ENCODE measurements around the gene MGLL. TPM values are rescaled to one million over a fixed set of nuclear protein-coding genes. Genes with fewer than 3 reads are reported as not detected.
A peak's percentile ranks its signal among the peaks of the same experiment; 100 is the strongest.

The MGLL gene
- total RNA-seq, 1 experiment from 2014 or later = 0.94 TPM

- TF ChIP-seq ZNF532 (CRISPR knock-in tag; IDR thresholded peaks at IDR 0.05; ENCODE audit: borderline replicate concordance) (no peak), ZBTB21 (CRISPR knock-in tag; IDR thresholded peaks at IDR 0.05; ENCODE audit: borderline replicate concordance) (no peak), FOXK1 (CRISPR knock-in tag; IDR thresholded peaks at IDR 0.05) (no peak)
Measured at GRCh38 chr3:127825756-127826155, 3.4 kb upstream of the MGLL start (continued).

- ChIA-PET POLR2A (no interaction called here), CTCF (interaction anchor here (0.6 to 1.6 kb wide), 5 partner anchors 9 to 140 kb away, joined by 3 to 7 read pairs (median 4); no protein-coding TSS in a partner anchor)
- Mint-ChIP-seq H3K27ac (no peak overlapping the region), H3K36me3 (peaks cover 3% of the 10 kb centered on the region; the same call in 1 of the 2 replicates), H3K4me1 (peaks cover 25% of the 10 kb centered on the region), H3K27me3 (ENCODE audit: low read depth) (peaks cover 39% of the 10 kb centered on the region), H3K9me3 (peaks cover 19% of the 10 kb centered on the region), H3K4me3 (peak overlapping the region; percentile 69)
- no peak for ATAC-seq
- no peak for DNase-seq (ENCODE audit: low spot score)
- TF ChIP-seq MXD4 (CRISPR knock-in tag; IDR thresholded peaks at IDR 0.05; ENCODE audit: borderline replicate concordance) (no peak), RORB (CRISPR knock-in tag; IDR thresholded peaks at IDR 0.05) (no peak), ATF2 (CRISPR knock-in tag; IDR thresholded peaks at IDR 0.05; ENCODE audit: borderline replicate concordance, low read depth) (no peak)
Measured at GRCh38 chr3:127824151-127824825, 2.0 kb upstream of the MGLL start.

GRCh38 chr3:127823426-127823857 lies 1.1 kb upstream of the MGLL start:
- CTCF ChIA-PET = interaction anchor here (1.2 to 2.3 kb wide), 7 partner anchors 9 to 249 kb away, joined by 3 to 16 read pairs (median 7); no protein-coding TSS in a partner anchor
- Mint-ChIP-seq H3K4me1 (peaks cover 29% of the 10 kb centered on the region), H3K4me3 (peak overlapping the region; percentile 69), H3K27ac (no peak overlapping the region), H3K27me3 (ENCODE audit: low read depth) (peaks cover 39% of the 10 kb centered on the region), H3K9me3 (peaks cover 14% of the 10 kb centered on the region), H3K36me3 (peaks cover 3% of the 10 kb centered on the region; the same call in 1 of the 2 replicates)
- POLR2A ChIA-PET = no interaction called here
- TF ChIP-seq NFE2L1 (CRISPR knock-in tag; IDR thresholded peaks at IDR 0.05) (peak; percentile 65; the same call in 1 of the 2 replicates), NFATC4 (CRISPR knock-in tag; IDR thresholded peaks at IDR 0.05) (no peak)
- no peak for DNase-seq (ENCODE audit: low spot score)
- peak; percentile 9; the same call in 1 of the 2 replicates for ATAC-seq

- ATAC-seq (peak; percentile 46), DNase-seq (ENCODE audit: low spot score) (peak; percentile 28)
- Mint-ChIP-seq H3K27ac (no peak overlapping the region), H3K4me1 (peaks cover 29% of the 10 kb centered on the region), H3K4me3 (peak overlapping the region; percentile 82), H3K27me3 (ENCODE audit: low read depth) (peaks cover 39% of the 10 kb centered on the region), H3K9me3 (peaks cover 11% of the 10 kb centered on the region), H3K36me3 (peaks cover under 1% of the 10 kb centered on the region; the same call in 1 of the 2 replicates)
- POLR2A ChIA-PET = no interaction called here
- 0 out of 2 replicates have a peak, but pooled peaks have one; percentile 20 for TF ChIP-seq FOXK1 (CRISPR knock-in tag; IDR thresholded peaks at IDR 0.05)
- 0 out of 2 replicates have a peak, but pooled peaks have one; percentile 46 for TF ChIP-seq ETV6 (CRISPR knock-in tag; IDR thresholded peaks at IDR 0.05)
- no peak for TF ChIP-seq NFYB (CRISPR knock-in tag; conservative IDR thresholded peaks at IDR 0.05; ENCODE audit: low read depth)
- no peak for TF ChIP-seq RELA (CRISPR knock-in tag; IDR thresholded peaks at IDR 0.05; ENCODE audit: borderline replicate concordance)
- TF ChIP-seq ZMAT4 (CRISPR knock-in tag; IDR thresholded peaks at IDR 0.05) = no peak
- no peak for TF ChIP-seq ATF6 (CRISPR knock-in tag; IDR thresholded peaks at IDR 0.05)
- CTCF ChIA-PET = interaction anchor here (0.9 to 2.3 kb wide), 12 partner anchors 8 to 248 kb away, joined by 3 to 16 read pairs (median 6); no protein-coding TSS in a partner anchor
Measured at GRCh38 chr3:127822682-127823425, 539 bp upstream of the MGLL start.
